HEK293 (cell line): ENCODE data around the gene TAL1.

Experiments used
- ATF2 ChIP-seq: fragments of 450-650 bp; formaldehyde crosslinking; IDR thresholded peaks from 2 replicates; pipeline ENCODE4 v1.5.1; 2016; ENCODE audit warnings: missing biosample characterization, missing genetic modification characterization, low read depth
- CTCF ChIP-seq: fragments of 450-650 bp; formaldehyde crosslinking; IDR thresholded peaks from 2 replicates; pipeline ENCODE4 v1.5.1; 2016; ENCODE audit warnings: missing biosample characterization, missing genetic modification characterization
- ZNF660 ChIP-seq: fragments of 450-650 bp; IDR thresholded peaks from 2 replicates; pipeline ENCODE4 v1.5.1; 2018; ENCODE audit warnings: missing biosample characterization, mild to moderate bottlenecking, missing genetic modification characterization
- ZNF747 ChIP-seq: fragments of 450-650 bp; formaldehyde crosslinking; IDR thresholded peaks from 2 replicates; pipeline ENCODE4 v1.5.1; 2016; ENCODE audit warnings: missing biosample characterization, missing genetic modification characterization

GRCh38 chr1:47192458-47193384 is 39.3 kb downstream of the TAL1 start:
- no peak for TF ChIP-seq ATF2 (tag by site-specific recombination)
- TF ChIP-seq CTCF (tag by site-specific recombination), result peak; percentile 87
- no peak for TF ChIP-seq ZNF660 (tag by site-specific recombination)
- no peak for TF ChIP-seq ZNF747 (tag by site-specific recombination)
